Body of pancreas (tissue), 4 donors: ENCODE measurements around the gene ZNF605.

Experiments used
- CTCF ChIP-seq, 7 experiments: fragments of 450-650 bp in 4 of 7; fragments of 200-600 bp in 3 of 7; sonication (generic) in 3 of 7; IDR thresholded peaks; one replicate each; pipeline ENCODE4 v1.5.1; 2016 to 2019; ENCODE audit warnings: antibody characterized with exemption in 7 of 7
- POLR2A ChIP-seq, 3 donors: fragments of 450-650 bp; IDR thresholded peaks; one replicate each; pipeline ENCODE4 v1.6.1; 2016; ENCODE audit warnings: antibody characterized with exemption in 3 of 3, mild to moderate bottlenecking in 2 of 3

GRCh38 chr12:132986001-132986884, 30.1 kb upstream of the ZNF605 start, which contains the start of gene ZNF26:
- TF ChIP-seq CTCF (IDR thresholded peaks at IDR 0.05) (no peak), POLR2A (IDR thresholded peaks at IDR 0.05) (peak; percentile 40 to 80 (median 75))
